Stimulated activated CD4-positive, alpha-beta T cell treated with anti-CD3 and anti-CD28 coated beads, Interleukin-1b, Interleukin-23, amount 100 ng/mL, for 4 hours (primary cell): Measurements from ENCODE around the gene CLIC4.
"Not testable (repeated sequence)": the region's sequence is repeated elsewhere in the genome, so short reads cannot be mapped to it uniquely, and the experiment has no call there.

Source experiments
- DNase-seq, 2 donors: peaks; one replicate each; pipeline ENCODE4 v3.0.0-alpha.2; 2020; ENCODE audit warnings: low read depth in 2 of 2

The CLIC4 gene

DNA sequence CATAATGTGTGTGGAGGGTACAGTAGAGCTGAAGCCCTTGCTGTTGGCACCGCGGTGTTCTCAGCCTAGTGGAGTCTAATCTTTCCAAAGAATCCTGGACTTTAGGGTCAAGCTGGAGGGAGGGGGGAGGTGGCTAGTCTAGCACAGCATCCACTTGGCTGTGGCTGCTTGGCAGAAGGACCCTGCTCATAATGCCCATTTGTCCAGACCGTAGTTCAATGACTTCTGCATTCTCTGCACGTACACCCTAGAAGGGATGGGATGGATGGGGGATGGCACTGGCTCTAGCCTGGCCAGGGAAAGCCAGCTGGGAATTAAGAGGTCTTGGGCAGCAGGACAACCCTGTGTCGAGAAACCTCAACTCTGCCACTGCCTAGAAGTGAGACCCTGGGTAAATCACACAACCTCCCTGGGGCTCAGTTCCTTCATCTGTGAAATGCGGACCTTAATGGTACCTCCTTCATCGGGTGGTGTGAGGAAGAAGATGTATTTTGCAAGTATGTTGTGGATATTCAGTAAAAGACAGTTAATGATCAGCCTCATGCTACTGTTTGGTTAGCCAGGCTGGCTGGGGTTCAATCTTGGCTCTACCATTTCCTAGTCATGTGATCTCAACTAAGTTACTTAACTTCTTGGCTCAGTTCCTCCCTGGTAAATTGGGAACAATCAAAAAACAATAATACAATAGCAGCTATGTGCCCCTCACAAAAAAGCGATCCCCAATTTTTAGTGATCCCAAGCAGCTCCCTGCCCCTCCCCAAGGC, 27.2 kb upstream of the CLIC4 start:
- DNase-seq: no peak

DNA sequence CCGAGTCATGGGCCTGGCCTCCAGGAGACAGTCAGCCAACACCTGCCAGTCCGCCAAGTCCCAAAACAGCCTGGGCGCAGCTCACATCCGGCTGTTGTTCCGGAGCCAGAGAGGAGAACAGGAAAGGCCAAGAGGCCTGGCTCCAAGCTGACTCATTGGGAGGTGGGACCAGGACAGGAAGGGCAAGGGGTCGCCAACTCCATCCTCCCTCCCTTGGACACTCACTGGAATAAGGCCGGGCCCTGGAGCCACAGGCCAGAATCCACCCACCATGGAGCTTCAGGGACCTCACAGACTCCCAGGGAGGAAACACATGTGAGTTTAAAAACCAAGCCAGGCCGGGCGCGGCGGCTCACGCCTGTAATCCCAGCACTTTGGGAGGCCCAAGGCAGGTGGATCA, 25.1 kb upstream of the CLIC4 start:
- DNase-seq: no peak

DNA sequence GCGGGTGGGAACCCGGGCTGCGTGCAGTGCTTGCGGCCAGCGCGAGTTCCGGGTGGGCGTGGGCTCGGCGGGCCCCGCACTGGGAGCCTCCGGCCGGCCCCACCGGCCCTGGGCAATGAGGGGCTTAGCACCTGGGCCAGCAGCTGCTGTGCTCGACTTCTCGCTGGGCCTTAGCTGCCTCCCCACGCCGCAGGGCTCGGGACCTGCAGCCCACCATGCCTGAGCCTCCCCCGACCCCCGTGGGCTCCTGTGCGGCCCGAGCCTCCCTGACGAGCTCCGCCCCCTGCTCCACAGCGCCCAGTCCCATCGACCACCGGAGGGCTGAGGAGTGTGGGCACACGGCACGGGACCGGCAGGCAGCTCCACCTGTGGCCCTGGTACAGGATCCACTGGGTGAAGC, 23.7 kb upstream of the CLIC4 start:
- no peak for DNase-seq

DNA sequence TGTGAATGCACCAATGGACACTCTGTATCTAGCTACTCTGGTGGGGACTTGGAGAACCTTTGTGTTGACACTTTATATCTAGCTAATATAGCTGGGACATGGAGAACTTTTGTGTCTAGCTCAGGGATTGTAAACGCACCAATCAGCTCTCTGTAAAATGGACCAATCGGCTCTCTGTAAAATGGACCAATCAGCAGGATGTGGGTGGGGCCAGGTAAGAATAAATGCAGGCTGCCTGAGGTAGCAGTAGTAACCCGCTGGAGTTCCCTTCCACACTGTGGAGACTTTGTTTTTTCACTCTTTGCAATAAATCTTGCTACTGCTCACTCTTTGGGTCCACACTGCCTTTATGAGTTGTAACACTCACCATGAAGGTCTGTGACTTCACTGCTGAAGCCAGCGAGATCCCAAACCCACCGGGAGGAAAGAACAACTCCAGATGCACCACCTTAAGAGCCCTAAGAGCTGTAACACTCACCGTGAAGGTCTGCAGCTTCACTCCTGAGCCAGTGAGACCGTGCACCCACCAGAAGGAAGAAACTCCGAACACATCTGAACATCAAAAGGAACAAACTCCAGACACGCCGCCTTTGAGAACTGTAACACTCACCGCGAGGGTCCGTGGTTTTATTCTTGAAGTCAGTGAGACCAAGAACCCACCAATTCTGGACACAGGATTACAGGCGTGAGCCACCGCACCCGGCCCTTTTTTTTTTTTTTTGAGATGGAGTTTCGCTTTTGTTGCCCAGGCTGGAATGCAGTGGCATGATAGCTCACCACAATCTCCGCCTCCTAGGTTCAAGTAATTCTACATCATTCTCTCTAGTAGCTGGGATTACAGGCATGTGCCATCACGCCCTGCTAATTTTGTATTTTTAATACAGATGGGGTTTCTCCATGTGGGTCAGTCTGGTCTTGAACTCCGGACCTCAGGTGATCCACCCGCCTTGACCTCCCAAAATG, 22.9 kb upstream of the CLIC4 start:
- DNase-seq: not testable (repeated sequence)

DNA sequence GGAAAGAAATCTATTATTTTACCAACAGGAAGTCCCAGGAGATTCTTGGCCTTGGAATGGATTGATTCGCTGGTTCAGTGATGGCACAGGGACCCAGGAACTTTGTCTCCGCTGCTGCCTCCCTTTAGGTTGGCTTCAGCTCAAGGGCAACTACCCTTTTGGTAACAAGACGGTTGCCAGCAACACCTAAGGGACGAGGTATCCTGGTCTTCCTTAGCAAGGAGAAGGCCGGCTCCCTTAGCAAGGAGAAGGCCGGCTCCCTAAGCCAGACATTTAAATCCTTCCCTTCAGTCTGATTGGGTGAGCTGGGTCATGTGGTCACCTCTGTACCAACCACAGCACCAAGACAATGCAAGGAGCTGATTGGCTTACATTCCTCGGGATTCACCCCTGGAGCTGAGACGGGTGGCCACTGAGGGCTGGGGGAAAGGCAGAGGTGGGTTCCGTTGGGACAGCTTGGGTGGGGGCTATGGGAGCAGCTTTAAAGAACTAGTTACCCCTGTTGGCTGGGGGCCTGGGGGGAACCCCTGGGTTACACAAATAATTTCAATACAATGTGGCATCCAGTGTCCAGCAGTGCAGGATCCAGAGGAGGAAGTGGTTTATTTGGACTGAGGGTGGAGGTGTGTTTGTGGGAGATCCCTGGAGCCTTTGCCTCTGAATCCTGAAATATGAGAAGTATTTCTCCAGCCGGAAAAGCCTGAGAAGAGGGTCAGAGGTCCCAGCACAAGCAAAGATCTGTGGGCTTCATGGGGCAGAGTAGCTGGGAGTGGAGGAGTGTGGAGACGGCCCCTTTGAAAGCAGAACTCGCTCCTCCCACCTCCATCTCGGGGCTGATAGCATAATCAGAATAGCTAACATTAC, 20.7 kb upstream of the CLIC4 start:
- DNase-seq: no peak

DNA sequence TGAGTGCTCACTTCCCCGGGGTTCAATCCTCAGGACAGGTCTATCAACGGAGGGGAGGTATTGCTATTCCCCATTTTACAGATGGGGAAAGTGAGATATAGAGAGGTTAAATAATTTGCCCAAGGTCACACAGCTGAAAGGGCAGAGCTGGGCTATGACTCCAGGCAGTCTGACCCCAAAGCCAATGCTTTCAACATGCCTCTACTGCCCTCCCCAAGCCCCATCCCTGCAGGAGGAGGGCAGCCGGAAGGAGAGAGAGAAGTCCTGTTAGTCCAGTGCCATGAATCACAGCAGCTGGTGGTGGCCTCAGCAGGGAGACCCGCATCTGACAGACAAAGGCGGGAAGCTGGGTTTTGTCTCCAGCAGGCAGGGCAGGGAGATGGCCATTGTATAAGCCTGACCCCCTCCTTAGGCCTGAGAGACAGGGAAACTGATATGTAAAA, 20.0 kb upstream of the CLIC4 start:
- no peak for DNase-seq

DNA sequence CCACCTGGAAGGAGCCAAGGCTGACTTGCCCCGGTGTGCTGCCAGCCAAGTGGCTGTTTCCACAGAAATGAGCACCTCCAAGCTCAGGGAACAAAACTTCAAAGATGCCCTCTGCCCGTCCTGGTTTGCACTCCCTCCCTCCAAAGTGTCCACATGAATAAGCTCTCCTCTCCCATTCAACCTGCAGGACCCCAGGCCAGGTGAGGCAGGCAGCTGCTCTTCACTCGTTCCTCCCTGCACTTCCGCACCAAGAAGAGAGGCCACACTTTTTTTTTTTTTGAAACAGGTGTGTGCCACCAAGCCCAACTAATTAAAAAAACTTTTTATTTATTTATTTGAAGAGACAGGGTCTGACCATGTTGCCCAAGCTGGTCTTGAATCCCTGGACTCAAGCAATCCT, 18.5 kb upstream of the CLIC4 start:
- no peak for DNase-seq

DNA sequence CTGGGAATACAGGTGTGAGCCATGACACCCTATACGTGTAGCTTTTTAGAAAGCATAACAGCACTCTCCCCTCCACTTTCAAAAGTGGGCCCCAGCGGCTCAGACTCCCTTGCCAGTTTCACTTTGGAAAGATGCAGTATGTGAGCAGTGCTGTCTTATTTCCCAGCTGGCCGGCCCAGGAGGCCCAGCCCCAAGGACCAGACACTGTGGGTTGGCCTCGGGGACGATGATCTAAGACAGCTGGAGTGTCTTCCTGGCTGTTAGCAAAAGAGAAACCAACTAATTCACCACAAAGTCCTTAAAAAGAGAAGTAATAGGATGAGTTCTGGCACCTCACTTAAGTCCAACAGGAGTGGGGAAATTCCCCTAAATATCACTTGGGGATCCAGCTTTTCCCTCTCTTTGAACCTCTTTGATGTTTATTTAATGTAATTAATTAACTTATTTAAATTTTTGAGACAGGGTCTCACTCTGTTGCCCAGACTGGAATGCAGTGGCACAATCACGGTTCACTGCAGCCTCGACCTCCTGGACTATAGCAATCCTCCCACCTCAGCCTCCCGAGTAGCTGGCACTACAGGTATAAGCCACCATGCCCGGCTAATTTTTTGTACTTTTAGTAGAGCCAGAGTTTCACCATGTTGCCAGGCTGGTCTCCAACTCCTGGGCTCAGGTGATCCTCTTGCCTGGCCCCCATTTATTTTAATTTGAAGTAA, 17.6 kb upstream of the CLIC4 start:
- DNase-seq: no peak

DNA sequence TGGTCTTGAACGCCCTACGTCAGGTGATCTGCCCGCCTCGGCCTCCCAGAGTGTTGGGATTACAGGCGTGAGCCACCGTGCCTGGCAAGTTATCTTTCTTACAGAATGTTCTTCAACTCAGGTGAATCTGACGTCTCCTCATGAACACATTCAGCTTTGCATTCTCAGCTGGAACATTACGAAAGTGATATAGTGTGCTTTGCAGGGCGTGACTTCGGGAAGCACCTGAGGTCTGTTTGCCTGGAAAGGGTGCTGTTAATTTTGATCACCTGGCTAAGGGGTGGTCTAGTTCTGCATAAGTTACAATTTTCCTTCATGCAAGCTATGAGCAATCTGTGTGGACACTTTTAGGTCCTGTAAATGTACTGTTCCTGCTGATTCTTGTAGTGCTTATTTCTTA, 16.3 kb upstream of the CLIC4 start:
- DNase-seq: no peak

DNA sequence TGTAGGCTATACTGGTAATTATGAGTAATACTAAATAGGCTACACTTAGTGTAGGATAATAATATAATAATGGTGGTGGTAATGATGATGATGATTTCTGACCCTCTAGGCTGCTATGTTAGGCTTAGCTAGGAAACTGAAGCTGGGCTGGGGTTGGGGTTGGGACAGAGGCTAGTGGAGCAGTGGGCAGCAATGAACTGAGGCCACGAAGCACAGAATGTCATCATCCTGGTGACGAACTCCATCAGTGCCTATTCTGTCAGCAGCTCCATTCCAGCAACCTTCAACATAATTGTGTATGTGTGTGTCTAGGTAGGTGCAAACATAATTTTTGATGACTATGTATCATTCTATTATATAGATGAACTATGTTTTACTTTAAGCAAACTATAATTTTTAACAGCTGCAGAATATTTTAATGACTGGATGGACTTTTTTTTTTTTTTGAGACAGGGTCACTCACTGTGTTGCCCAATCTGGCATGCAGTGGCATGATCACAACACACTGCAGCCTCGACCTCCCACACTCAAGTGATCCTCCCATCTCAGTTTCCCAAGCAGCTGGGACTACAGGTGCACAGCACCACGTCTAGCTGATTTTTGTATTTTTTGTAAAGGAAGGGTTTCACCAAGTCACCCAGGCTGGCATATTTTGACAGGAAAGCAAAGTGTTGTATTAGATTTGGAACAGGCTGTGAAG, 12.9 kb upstream of the CLIC4 start:
- DNase-seq: no peak

DNA sequence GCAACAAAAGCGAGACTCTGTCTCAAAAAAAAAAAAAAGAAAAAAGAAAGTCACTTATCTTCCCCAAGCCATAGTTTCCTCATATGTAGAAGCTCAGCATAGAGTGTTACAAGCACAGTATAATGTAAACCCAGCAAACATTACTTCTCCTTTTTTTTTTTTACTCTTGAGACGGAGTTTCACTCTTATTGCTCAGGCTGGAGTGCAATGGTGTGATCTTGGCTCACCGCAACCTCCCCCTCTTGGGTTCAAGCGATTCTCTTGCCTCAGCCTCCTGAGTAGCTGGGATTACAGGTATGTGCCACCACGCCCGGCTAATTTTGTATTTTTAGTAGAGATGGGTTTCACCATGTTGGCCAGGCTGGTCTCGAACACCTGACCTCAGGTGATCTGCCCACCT, 11.9 kb upstream of the CLIC4 start:
- DNase-seq: not testable (repeated sequence)

DNA sequence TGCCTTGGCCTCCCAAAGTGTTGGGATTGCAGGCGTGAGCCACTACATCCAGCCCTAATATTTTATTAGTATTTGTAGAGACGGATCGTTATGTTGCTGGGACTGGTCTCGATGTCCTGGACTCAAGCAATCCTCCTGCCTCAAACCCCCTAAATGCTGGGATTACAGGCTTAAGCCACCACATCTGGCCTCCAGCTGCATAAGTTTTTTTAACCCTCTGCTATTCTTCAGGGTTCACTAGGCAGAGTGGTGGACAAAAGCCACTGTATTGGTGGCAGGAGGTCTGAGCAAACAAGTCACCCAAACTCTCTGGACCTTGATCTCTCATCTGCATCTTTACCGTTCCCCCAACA, 10.1 kb upstream of the CLIC4 start:
- no peak for DNase-seq

DNA sequence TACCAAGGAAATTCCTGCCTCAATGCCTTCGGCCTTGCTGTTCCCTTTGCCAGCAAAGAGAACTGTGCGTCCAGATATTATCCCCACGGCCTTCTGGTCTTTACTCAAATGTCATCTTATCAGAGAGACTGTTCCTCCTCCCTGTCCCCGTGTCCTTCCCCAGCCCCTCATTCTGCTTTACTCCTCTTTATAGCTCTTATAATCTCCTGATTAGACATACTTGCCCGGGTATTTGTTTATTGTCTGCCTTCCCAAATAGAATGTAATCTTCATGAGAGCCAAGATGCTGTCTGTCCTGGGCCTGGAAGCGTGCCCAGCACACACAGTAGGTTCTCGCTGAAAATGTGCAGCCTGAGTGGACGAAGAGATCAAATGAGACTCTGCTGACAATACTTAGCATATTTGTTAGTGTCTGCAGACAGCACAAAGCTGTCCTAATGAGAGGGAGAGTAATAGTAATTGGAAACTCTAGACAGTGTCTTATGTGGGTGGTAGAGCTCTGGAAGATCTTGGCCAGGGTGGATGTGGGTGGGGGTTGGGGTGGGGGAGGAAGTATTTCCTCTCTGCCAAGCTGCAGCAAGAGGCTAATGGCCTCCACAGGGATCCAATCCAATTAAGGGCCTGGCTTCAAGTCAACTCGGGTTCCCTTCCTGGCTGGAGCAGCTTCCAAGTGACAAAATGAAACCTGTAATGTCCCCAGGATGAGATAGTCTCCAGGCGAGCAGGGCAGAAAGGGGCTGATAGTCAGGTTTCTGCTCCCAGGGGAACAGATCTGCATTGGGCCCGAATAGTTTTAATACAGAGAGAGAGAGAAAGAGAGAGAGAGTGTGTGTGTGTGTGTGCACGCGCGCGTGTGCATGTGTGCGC, 9.5 kb upstream of the CLIC4 start:
- DNase-seq: no peak

DNA sequence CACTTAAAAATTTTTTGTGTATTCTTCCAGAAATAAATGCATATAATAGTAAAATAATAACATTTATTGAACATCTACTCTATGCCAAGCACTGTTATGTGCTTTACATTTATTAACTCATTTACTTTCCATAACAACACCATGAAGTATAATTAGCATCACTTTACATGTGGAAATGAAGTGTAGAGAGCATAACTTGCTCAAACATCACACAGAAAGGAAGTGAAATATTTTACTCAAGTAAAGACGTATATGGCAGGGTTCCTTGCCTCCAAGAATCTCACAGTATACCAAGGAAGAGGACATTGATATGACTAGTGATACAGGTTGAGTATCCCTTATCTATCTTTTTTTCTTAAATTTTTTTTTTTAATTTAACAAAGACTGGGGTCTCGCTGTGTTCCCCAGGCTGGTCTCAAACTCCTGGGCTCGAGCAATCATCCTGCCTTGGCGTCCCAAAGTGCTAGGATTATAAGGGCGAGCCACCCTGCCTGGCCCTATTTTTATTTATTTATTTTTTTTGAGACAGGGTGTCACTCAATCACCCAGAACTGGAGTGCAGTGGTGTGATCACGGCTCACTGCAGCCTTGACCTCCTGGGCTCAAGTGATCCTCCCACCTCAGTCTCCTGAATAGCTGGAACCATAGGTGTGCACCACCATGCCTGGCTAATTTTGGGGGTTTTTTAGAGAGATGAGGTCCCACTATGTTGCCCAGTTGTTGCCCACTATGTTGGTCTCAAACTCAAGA, 7.7 kb upstream of the CLIC4 start:
- no peak for DNase-seq

DNA sequence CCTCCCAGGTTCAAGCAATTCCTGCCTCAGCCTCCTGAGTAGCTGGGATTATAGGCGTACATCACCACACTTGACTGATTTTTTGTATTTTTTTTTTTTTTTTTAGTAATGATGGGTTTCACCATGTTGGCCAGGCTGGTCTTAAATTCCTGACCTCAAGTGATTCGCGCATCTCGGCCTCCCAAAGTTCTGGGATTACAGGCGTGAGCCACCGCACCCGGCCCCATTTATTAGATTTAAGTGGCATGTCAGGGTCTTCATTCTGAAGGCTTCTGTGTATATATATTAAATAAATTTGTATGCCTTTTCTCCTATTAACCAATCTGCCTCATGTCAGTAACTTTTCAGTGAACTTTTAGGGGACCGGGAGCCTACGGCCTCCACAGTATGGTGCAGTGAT, 6.0 kb upstream of the CLIC4 start:
- no peak for DNase-seq

DNA sequence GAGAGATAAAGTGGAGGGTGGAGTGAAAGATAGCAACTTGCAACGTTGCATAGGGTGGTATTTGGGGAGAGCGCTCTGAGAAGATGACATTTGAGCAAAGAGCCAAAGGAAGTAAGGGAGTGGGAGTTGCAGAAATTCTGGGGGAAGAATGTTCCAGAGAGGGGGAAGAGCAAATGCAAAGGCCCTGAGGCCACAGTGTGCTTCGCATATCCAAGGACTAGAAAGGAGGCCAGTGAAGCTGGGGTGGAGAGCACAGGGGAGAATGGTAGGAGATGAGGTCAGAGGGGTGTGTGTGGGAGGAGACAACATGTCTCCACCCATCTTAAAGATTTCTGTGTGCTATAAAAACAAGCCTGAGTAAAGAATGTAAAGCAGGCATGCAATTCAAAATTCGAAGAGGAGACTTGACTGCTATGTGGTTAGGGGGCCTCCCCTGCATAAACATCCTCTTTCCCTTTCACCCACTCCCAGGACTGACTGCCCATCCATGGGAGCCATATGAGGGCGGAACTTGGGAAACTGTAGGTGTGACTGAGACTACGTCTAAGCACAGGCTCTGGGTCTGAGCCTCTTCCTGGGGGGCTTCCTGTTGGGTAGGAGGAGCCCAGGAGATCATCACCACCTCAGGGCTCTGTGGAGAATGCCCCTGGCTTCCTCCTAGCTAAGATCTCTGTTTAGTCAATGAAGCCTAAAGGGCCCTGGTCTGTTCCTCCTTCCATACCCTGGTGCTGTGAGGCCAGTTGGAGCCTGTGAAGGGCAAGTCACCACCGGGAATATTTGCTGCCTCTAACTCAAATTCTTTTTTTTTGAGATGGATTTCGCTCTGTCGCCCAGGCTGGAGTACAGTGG, 2.9 kb upstream of the CLIC4 start:
- DNase-seq: no peak

DNA sequence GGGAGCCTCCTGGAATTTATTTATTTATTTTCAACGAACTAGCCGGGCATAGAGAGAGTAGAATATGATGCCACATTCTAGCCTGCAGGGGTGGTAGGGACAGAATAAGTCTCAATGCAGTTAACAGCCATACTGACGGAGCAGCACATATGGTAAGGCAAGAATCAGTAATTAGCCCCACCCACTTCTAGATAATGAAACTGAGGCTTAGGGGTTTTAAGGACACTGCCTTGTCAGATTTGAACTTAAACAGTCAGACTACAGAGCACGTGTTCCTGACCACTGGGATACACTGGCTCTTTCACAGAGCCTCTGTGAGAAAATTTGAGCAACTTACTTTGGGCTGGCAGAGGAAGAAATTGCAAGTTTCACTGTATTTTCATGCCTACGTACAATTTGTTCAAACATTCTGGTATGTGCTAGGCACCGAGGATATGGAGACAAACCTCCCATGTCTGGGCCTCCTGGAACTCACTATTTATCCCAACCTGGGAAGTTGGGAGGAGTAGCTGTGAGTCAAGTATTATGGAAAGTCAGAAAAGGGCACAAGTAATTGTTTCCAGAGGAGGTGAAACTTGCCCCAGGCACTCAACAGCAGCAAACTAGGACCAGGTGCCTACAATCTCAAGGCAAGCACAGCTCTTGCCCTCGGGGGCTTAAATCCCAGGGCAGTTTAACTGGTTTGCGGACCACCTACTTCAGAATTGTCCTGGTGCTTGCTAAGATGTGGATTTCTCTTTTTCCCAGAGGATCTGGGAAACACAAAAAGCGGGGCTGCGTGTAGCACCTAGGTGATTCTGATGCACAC, 1.6 kb upstream of the CLIC4 start:
- DNase-seq: no peak
